GM12872 (cell line): Measurements from ENCODE around the gene DDO.

Source experiments
- TF ChIP-seq, protein P1 (sequence below): IDR thresholded peaks from 3 replicates; pipeline ENCODE4 v1.5.1; 2011; ENCODE audit warnings: low read depth, mild to moderate bottlenecking, low read length, moderate library complexity; ENCODE audit not compliant: insufficient read depth

Gene DDO

DNA sequence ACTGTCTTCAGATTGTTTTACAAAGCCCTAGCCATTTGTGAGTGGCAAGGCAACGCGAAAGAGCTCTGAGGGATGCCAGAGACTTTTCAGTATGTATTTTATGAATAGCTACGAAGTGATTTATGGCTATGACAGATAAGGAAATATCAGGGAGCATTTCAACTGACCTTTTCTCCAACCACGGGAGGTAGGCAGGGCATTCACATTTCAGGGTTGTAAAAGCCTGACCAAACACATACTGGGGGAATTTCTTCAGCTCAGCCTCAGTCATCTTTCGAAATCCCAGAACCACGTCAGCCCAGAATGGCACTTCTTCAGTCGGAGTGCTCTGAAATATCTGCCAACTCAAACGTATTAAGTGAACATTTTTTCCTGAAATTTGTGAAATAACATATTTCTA is 10.8 kb downstream of the DDO start:
- TF ChIP-seq, protein P1, sequence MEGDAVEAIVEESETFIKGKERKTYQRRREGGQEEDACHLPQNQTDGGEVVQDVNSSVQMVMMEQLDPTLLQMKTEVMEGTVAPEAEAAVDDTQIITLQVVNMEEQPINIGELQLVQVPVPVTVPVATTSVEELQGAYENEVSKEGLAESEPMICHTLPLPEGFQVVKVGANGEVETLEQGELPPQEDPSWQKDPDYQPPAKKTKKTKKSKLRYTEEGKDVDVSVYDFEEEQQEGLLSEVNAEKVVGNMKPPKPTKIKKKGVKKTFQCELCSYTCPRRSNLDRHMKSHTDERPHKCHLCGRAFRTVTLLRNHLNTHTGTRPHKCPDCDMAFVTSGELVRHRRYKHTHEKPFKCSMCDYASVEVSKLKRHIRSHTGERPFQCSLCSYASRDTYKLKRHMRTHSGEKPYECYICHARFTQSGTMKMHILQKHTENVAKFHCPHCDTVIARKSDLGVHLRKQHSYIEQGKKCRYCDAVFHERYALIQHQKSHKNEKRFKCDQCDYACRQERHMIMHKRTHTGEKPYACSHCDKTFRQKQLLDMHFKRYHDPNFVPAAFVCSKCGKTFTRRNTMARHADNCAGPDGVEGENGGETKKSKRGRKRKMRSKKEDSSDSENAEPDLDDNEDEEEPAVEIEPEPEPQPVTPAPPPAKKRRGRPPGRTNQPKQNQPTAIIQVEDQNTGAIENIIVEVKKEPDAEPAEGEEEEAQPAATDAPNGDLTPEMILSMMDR = no peak

DNA sequence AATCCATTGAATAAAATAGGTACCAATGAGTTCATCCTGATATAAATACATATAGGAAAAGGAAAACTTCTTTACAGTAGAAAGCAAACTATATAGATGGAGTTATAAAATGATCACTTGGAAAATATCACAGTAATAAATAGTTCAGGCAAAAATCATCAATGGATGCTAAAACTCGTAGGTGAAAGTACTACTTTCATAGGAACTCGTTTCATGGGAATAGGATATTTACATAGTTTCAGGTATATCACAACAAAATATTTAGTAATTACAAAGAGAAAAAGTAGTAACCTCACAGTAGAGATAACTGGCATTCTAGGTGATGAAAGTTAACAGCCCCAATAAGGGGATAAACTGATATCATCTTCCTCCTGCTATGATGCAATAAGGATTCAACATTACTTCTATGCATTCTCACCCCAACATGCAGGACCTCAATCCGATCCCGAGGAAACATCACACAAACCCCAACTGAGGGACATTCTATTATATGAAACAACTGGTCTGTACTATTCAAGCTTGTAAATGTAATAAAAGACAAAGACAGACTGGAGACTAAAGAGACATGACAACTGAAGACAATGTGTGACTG is 13.7 kb downstream of the DDO start:
- TF ChIP-seq, protein P1 = no peak

DNA sequence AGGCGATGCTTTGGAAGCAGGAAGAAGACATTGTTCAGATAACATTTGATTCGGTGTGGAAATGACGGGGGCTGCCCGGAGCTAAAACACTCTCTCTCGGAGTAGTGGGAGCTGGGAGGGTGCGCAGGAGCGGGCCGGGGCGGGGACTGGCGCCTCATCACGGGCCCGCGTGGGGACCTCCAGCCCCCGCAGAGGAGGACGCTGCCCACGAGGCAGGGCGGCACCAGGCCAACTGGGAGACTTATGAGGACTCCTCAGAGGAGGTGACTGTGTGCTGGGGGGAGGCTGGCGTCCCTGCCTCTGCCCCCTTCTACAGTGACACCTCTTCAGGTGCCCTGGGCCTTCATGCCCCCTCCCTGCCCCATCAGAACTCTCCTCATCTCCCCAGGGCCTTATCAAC is 15.2 kb downstream of the DDO start:
- TF ChIP-seq, protein P1 = no peak

- TF ChIP-seq, protein P1 = no peak
Observed at GRCh38 chr6:110399219-110400071, 15.9 kb downstream of the DDO start.

GRCh38 chr6:110398778-110399177 is 16.6 kb downstream of the DDO start:
- TF ChIP-seq, protein P1 = no peak

DNA sequence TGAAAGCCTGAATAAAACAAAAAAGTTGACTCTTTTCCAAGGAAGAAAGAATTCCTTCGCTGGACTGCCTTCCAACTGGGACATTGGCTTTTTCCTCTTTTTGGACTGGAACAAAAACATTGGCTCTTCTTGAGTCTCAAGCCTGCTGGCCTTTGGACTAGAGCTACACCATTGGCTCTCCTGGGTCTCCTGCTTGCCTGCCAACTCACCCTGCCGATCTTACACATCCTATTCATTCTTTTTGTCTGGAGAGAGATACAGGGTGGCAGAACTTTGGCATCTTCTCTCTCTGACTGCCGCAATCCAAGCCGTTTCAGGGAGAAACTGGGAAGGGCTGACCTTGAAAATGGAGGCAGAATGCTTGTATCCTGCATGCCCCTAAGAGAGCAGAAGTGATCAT is 20.2 kb downstream of the DDO start:
- TF ChIP-seq, protein P1 = no peak

DNA sequence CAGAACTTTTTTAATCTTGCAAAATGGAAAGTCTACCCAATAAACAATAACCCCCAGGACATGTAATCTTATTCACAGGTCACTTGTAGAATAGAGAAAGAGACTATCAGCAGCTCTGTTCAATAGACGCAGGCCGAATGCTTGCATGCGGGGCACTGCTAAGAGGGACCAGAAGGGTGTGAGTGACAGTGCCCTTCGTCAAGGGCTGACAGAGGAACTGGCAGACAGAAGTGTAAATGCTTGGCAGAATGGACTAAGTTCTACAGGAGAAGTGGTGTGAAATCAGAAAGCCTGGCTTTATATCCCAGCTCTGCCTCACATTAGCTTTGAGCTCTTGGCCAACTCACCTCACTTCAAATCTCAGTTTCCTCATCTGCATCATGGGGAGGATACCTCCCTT is 21.0 kb downstream of the DDO start:
- TF ChIP-seq, protein P1 = no peak
